ENCODE measurements around the gene CDCA7L.
"Not testable (repeated sequence)": the region's sequence is repeated elsewhere in the genome, so short reads cannot be mapped to it uniquely, and the experiment has no call there.

Gene CDCA7L

GRCh38 chr7:21887779-21888178, 57.9 kb downstream of the CDCA7L start:
- no peaks in the 10 kb centered on the region for H3K27me3 ChIP-seq (ENCODE audit: insufficient read depth, low read length, poor library complexity)
- no peaks in the 10 kb centered on the region for H3K79me1 ChIP-seq (ENCODE audit: low read length)
- DNase-seq: no peak
- no peak overlapping the region for H3K4me3 ChIP-seq (ENCODE audit: low read length)
- no CpG with 5 or more reads among the region's 4 CpGs for WGBS (ENCODE audit: extremely low coverage, insufficient coverage, low lambda C conversion rate)
- H3K27ac ChIP-seq (ENCODE audit: low read depth, low read length): no peak overlapping the region
- H2BK5ac ChIP-seq (ENCODE audit: low read length): no peak overlapping the region
- no peaks in the 10 kb centered on the region for H3K36me3 ChIP-seq (ENCODE audit: control insufficient read depth, insufficient read depth, low read length)
- no peak overlapping the region for H4K8ac ChIP-seq (ENCODE audit: low read depth, low read length)
- H3K4me1 ChIP-seq (ENCODE audit: control insufficient read depth, low read depth, low read length): no peaks in the 10 kb centered on the region
- H4K5ac ChIP-seq (ENCODE audit: low read length): no peak overlapping the region
- H3K56ac ChIP-seq (ENCODE audit: low read length): no peak overlapping the region
- no peak overlapping the region for H3K4me2 ChIP-seq (ENCODE audit: low read length)
- H2AK5ac ChIP-seq (ENCODE audit: low read length): no peak overlapping the region
- H3K18ac ChIP-seq (ENCODE audit: low read length): no peak overlapping the region
- H2BK15ac ChIP-seq (replicated peaks; ENCODE audit: low read depth): no peak overlapping the region
- H3K9ac ChIP-seq (ENCODE audit: low read length): no peak overlapping the region
- no peak overlapping the region for H3K4ac ChIP-seq (ENCODE audit: low read depth, low read length)
- H2BK120ac ChIP-seq (ENCODE audit: low read depth, low read length): no peak overlapping the region
- no peaks in the 10 kb centered on the region for H3K79me2 ChIP-seq (ENCODE audit: control insufficient read depth, insufficient read depth, low read length)
- no peak overlapping the region for H3K23ac ChIP-seq (ENCODE audit: low read length)

GRCh38 chr7:21887353-21887752, 58.3 kb downstream of the CDCA7L start:
- Histone ChIP-seq H3K4me3 (ENCODE audit: low read length) (no peak overlapping the region), H3K18ac (ENCODE audit: low read length) (no peak overlapping the region), H2BK15ac (replicated peaks; ENCODE audit: low read depth) (no peak overlapping the region), H3K23ac (ENCODE audit: low read length) (no peak overlapping the region), H3K79me1 (ENCODE audit: low read length) (no peaks in the 10 kb centered on the region), H3K4ac (ENCODE audit: low read depth, low read length) (no peak overlapping the region), H3K36me3 (ENCODE audit: control insufficient read depth, insufficient read depth, low read length) (no peaks in the 10 kb centered on the region), H3K56ac (ENCODE audit: low read length) (no peak overlapping the region), H3K9ac (ENCODE audit: low read length) (no peak overlapping the region), H3K27me3 (ENCODE audit: insufficient read depth, low read length, poor library complexity) (no peaks in the 10 kb centered on the region), H3K4me2 (ENCODE audit: low read length) (no peak overlapping the region), H4K5ac (ENCODE audit: low read length) (no peak overlapping the region), H3K27ac (ENCODE audit: low read depth, low read length) (no peak overlapping the region), H2AK5ac (ENCODE audit: low read length) (no peak overlapping the region), H4K8ac (ENCODE audit: low read depth, low read length) (no peak overlapping the region), H3K79me2 (ENCODE audit: control insufficient read depth, insufficient read depth, low read length) (no peaks in the 10 kb centered on the region), H3K4me1 (ENCODE audit: control insufficient read depth, low read depth, low read length) (no peaks in the 10 kb centered on the region), H2BK120ac (ENCODE audit: low read depth, low read length) (no peak overlapping the region), H2BK5ac (ENCODE audit: low read length) (no peak overlapping the region)
- no CpG with 5 or more reads among the region's 2 CpGs for WGBS (ENCODE audit: extremely low coverage, insufficient coverage, low lambda C conversion rate)
- DNase-seq: no peak

- Histone ChIP-seq H3K79me1 (ENCODE audit: low read length) (no peaks in the 10 kb centered on the region), H4K8ac (ENCODE audit: low read depth, low read length) (no peak overlapping the region), H3K4me2 (ENCODE audit: low read length) (no peak overlapping the region), H3K9ac (ENCODE audit: low read length) (no peak overlapping the region), H2BK120ac (ENCODE audit: low read depth, low read length) (no peak overlapping the region), H2AK5ac (ENCODE audit: low read length) (no peak overlapping the region), H4K5ac (ENCODE audit: low read length) (no peak overlapping the region), H3K27ac (ENCODE audit: low read depth, low read length) (no peak overlapping the region), H3K27me3 (ENCODE audit: insufficient read depth, low read length, poor library complexity) (no peaks in the 10 kb centered on the region), H3K4me3 (ENCODE audit: low read length) (no peak overlapping the region), H3K56ac (ENCODE audit: low read length) (no peak overlapping the region), H3K79me2 (ENCODE audit: control insufficient read depth, insufficient read depth, low read length) (no peaks in the 10 kb centered on the region), H3K23ac (ENCODE audit: low read length) (no peak overlapping the region), H3K18ac (ENCODE audit: low read length) (no peak overlapping the region), H3K4ac (ENCODE audit: low read depth, low read length) (no peak overlapping the region), H3K4me1 (ENCODE audit: control insufficient read depth, low read depth, low read length) (no peaks in the 10 kb centered on the region), H2BK15ac (replicated peaks; ENCODE audit: low read depth) (no peak overlapping the region), H2BK5ac (ENCODE audit: low read length) (no peak overlapping the region), H3K36me3 (ENCODE audit: control insufficient read depth, insufficient read depth, low read length) (no peaks in the 10 kb centered on the region)
- no CpG with 5 or more reads among the region's 4 CpGs for WGBS (ENCODE audit: extremely low coverage, insufficient coverage, low lambda C conversion rate)
- DNase-seq: peak; percentile 73
Measured at GRCh38 chr7:21886396-21886795, 59.3 kb downstream of the CDCA7L start.

- WGBS (ENCODE audit: extremely low coverage, insufficient coverage, low lambda C conversion rate): no CpG with 5 or more reads among the region's 7 CpGs
Measured at GRCh38 chr7:21884496-21884895, 61.2 kb downstream of the CDCA7L start.

GRCh38 chr7:21883501-21883900, 62.2 kb downstream of the CDCA7L start:
- not testable (repeated sequence) for H2BK120ac ChIP-seq (ENCODE audit: low read depth, low read length); H3K9ac ChIP-seq (ENCODE audit: low read length); H2BK15ac ChIP-seq (replicated peaks; ENCODE audit: low read depth); H3K4me3 ChIP-seq (ENCODE audit: low read length); H4K5ac ChIP-seq (ENCODE audit: low read length); H3K27ac ChIP-seq (ENCODE audit: low read depth, low read length); H2AK5ac ChIP-seq (ENCODE audit: low read length); DNase-seq; H3K36me3 ChIP-seq (ENCODE audit: control insufficient read depth, insufficient read depth, low read length); H3K4me2 ChIP-seq (ENCODE audit: low read length); H3K18ac ChIP-seq (ENCODE audit: low read length); H3K27me3 ChIP-seq (ENCODE audit: insufficient read depth, low read length, poor library complexity); H3K23ac ChIP-seq (ENCODE audit: low read length); H2BK5ac ChIP-seq (ENCODE audit: low read length); H4K8ac ChIP-seq (ENCODE audit: low read depth, low read length); H3K4ac ChIP-seq (ENCODE audit: low read depth, low read length); H3K56ac ChIP-seq (ENCODE audit: low read length); H3K79me1 ChIP-seq (ENCODE audit: low read length); H3K79me2 ChIP-seq (ENCODE audit: control insufficient read depth, insufficient read depth, low read length); H3K4me1 ChIP-seq (ENCODE audit: control insufficient read depth, low read depth, low read length)
- WGBS (ENCODE audit: extremely low coverage, insufficient coverage, low lambda C conversion rate): no CpG with 5 or more reads among the region's 2 CpGs

More at GRCh38 chr7:21884496-21884895, 61.2 kb downstream of the CDCA7L start:
- Histone ChIP-seq H3K27ac (ENCODE audit: low read depth, low read length) (no peak overlapping the region), H3K27me3 (ENCODE audit: insufficient read depth, low read length, poor library complexity) (no peaks in the 10 kb centered on the region), H2BK5ac (ENCODE audit: low read length) (no peak overlapping the region), H2BK15ac (replicated peaks; ENCODE audit: low read depth) (no peak overlapping the region), H3K18ac (ENCODE audit: low read length) (no peak overlapping the region), H3K4me2 (ENCODE audit: low read length) (no peak overlapping the region), H3K23ac (ENCODE audit: low read length) (no peak overlapping the region), H4K8ac (ENCODE audit: low read depth, low read length) (no peak overlapping the region), H3K79me2 (ENCODE audit: control insufficient read depth, insufficient read depth, low read length) (no peaks in the 10 kb centered on the region), H3K4ac (ENCODE audit: low read depth, low read length) (no peak overlapping the region), H3K36me3 (ENCODE audit: control insufficient read depth, insufficient read depth, low read length) (no peaks in the 10 kb centered on the region), H3K9ac (ENCODE audit: low read length) (no peak overlapping the region), H3K4me3 (ENCODE audit: low read length) (no peak overlapping the region), H2AK5ac (ENCODE audit: low read length) (no peak overlapping the region), H3K56ac (ENCODE audit: low read length) (no peak overlapping the region), H2BK120ac (ENCODE audit: low read depth, low read length) (no peak overlapping the region), H3K4me1 (ENCODE audit: control insufficient read depth, low read depth, low read length) (no peaks in the 10 kb centered on the region), H3K79me1 (ENCODE audit: low read length) (no peaks in the 10 kb centered on the region), H4K5ac (ENCODE audit: low read length) (no peak overlapping the region)
- DNase-seq: no peak

GRCh38 chr7:21883069-21883468, 62.6 kb downstream of the CDCA7L start:
- no peak overlapping the region for H3K18ac ChIP-seq (ENCODE audit: low read length)
- no peak overlapping the region for H3K4ac ChIP-seq (ENCODE audit: low read depth, low read length)
- no peaks in the 10 kb centered on the region for H3K79me2 ChIP-seq (ENCODE audit: control insufficient read depth, insufficient read depth, low read length)
- H2AK5ac ChIP-seq (ENCODE audit: low read length): no peak overlapping the region
- no peaks in the 10 kb centered on the region for H3K36me3 ChIP-seq (ENCODE audit: control insufficient read depth, insufficient read depth, low read length)
- no peak overlapping the region for H3K9ac ChIP-seq (ENCODE audit: low read length)
- DNase-seq: no peak
- H4K8ac ChIP-seq (ENCODE audit: low read depth, low read length): no peak overlapping the region
- no peak overlapping the region for H3K27ac ChIP-seq (ENCODE audit: low read depth, low read length)
- H3K4me1 ChIP-seq (ENCODE audit: control insufficient read depth, low read depth, low read length): no peaks in the 10 kb centered on the region
- H3K4me2 ChIP-seq (ENCODE audit: low read length): no peak overlapping the region
- WGBS (ENCODE audit: extremely low coverage, insufficient coverage, low lambda C conversion rate): no CpG with 5 or more reads among the region's 3 CpGs
- no peak overlapping the region for H3K4me3 ChIP-seq (ENCODE audit: low read length)
- no peak overlapping the region for H3K56ac ChIP-seq (ENCODE audit: low read length)
- H4K5ac ChIP-seq (ENCODE audit: low read length): no peak overlapping the region
- H3K27me3 ChIP-seq (ENCODE audit: insufficient read depth, low read length, poor library complexity): no peaks in the 10 kb centered on the region
- H2BK120ac ChIP-seq (ENCODE audit: low read depth, low read length): no peak overlapping the region
- no peak overlapping the region for H3K23ac ChIP-seq (ENCODE audit: low read length)
- H2BK15ac ChIP-seq (replicated peaks; ENCODE audit: low read depth): no peak overlapping the region
- no peak overlapping the region for H2BK5ac ChIP-seq (ENCODE audit: low read length)
- no peaks in the 10 kb centered on the region for H3K79me1 ChIP-seq (ENCODE audit: low read length)

Data from mesendoderm (in vitro differentiated cells).